ENCODE measurements around the gene PHOSPHO1. TPM values are rescaled to one million over a fixed set of nuclear protein-coding genes. Genes with fewer than 3 reads are reported as not detected.

The PHOSPHO1 gene
- total and polyA plus RNA-seq, 2 of the 13 experiments (the other 11 are each of a cell fraction or from before 2014, with no cell fraction given): not detected

GRCh38 chr17:49183341-49183740 lies 47.2 kb downstream of the PHOSPHO1 start (continued):
- TF ChIP-seq ZNF512B (CRISPR knock-in tag; IDR thresholded peaks at IDR 0.05; ENCODE audit: borderline replicate concordance): no peak
- TF ChIP-seq ZNF768 (CRISPR knock-in tag; IDR thresholded peaks at IDR 0.05): peak; percentile 15; the same call in 1 of the 2 replicates
- no peak for TF ChIP-seq ZNF615 (CRISPR knock-in tag; IDR thresholded peaks at IDR 0.05; ENCODE audit: borderline replicate concordance)
- TF ChIP-seq ZNF10 (CRISPR knock-in tag; IDR thresholded peaks at IDR 0.05; ENCODE audit: borderline replicate concordance, low read depth): no peak
- no peak for TF ChIP-seq ZNF501 (CRISPR knock-in tag; IDR thresholded peaks at IDR 0.05)
- no peak for TF ChIP-seq LRRFIP1 (CRISPR knock-in tag; conservative IDR thresholded peaks at IDR 0.05)
- peak; percentile 91 for TF ChIP-seq DRAP1 (CRISPR knock-in tag; IDR thresholded peaks at IDR 0.05)
- TF ChIP-seq ARHGAP35 (CRISPR knock-in tag; IDR thresholded peaks at IDR 0.05; ENCODE audit: borderline replicate concordance): no peak
- TF ChIP-seq PHF5A (CRISPR knock-in tag; IDR thresholded peaks at IDR 0.05; ENCODE audit: low read depth, unreplicated experiment): no peak
- TF ChIP-seq ZNF280D (CRISPR knock-in tag; IDR thresholded peaks at IDR 0.05): no peak
- TF ChIP-seq AHDC1 (CRISPR knock-in tag; IDR thresholded peaks at IDR 0.05; ENCODE audit: borderline replicate concordance): no peak
